Stimulated activated CD4-positive, alpha-beta T cell treated with anti-CD3 and anti-CD28 coated beads, TNF-alpha, amount 100 ng/mL, for 48 hours (primary cell): ENCODE data around the gene ZNF365.

Source experiments
- DNase-seq, 3 donors: peaks; one replicate each; pipeline ENCODE4 v3.0.0-alpha.2; 2020; ENCODE audit warnings: low read depth in 3 of 3

The ZNF365 gene

DNA sequence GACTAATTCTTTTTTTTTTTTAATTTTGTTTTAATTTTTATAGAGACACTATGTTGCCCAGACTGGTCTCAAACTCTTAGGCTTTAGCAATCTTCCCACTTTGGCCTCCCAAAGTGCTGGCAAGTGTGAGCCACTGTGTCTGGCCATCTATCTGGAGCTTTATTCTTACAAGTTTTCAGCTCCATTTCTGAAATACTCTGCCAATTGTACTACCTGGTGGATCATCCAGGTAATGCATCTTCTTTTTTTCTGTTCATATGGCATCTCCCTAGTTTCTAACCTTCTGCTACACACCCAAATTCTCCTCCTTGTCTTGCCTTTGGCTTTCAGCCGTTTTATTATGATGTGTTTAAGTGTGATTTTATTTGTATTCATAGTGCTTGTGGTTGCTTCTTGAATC lies 40.2 kb downstream of the ZNF365 start:
- no peak for DNase-seq

DNA sequence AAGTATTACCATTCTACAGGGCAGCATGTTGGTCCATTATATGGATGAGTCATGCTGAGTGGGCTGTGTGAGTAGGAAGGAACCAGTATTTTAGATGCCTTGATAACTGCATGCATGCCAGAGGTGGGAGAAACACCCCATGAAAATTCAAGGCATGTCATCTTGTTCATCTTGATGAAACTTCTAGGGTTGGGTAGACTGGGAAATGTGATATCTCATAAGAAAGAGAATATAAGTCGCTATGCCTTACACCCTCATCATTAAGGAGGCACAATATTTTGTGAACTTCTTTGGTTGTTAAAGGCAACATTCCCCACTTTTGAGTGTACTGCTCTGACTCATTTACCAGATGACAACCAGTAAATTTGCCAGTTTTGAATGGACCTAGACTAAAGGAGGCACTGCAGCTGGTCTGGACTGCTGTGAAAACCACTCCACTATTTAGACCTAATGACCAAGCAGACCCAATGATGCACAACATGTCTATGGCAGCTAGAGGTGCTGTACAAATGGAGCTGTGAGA lies 48.0 kb downstream of the ZNF365 start:
- DNase-seq, result no peak

DNA sequence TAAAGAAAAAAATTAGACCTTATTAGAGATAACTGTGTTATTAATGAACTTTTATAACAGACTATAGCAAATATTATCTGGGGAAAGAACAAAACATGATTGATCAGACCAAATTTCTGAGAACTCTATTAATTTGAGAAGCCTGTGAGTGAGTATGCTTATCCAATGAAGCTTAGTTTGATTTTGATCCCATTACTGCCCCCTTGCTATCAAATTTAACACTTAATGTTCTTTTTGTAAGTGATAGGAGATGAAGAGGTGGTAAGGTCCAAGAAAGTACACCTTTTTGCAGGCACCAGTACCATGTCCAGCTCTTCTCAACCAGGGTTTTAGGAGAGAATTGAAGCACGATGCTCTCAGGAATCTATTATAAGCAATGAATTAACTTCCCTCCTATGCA lies 49.9 kb downstream of the ZNF365 start:
- no peak for DNase-seq

DNA sequence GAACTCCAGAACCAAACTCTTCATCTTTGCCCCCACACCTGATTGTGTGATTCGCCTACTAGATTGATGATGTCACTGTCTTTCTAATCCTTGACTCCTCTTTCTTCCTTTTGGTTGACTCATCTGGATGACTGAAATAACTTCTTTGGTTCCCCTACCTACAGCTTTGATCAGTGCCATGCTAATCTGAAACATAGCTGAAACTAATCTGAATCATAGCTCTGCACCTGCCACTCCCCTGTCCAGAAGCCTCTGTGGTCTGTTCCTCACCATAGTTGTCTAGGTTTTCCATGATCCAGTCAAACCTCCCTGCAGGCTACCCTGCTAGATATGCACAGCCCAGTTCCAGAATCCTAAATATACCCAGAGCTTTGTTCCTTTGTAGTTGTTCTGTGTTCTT lies 51.9 kb downstream of the ZNF365 start:
- DNase-seq, result peak; percentile 5 to 38 (median 27)

DNA sequence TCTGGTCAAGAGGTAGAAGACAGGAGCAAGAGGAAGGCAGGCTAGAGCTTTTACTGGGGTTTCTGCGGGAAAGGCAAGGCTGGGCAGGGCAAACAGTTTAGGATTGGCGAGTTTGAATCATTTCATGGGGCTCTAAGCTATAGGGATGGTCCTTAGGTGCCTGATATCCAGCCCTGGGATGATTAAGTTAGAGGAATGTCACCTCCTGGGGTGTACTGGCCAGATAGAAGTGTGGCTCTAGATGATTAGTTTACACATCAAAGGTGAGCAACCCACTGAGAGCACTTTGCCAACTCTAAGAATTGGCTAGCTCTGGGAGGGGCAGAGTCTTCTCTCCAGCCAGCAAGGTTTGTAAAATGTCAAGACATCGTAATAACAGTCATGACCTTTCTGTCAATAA lies 52.4 kb downstream of the ZNF365 start:
- DNase-seq, result no peak

DNA sequence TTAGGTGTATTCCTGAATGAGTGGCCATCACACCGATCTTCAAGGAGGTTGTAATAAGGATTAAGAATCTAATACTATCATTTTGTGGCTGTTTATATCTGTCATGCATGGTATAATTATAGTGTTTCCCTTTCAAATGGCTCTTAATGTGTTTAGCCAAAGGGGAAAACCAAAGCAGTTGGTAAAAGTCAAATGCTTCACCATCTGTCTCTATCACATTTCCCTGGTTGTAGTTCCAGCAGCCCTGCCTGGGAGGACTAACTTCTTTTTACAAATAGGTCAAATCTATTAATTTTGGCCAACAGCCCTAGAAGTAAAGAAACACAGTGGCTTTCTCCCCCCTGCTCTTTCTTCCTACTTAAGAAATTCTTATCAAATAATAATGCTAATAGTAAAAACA lies 56.7 kb downstream of the ZNF365 start:
- DNase-seq, result no peak

DNA sequence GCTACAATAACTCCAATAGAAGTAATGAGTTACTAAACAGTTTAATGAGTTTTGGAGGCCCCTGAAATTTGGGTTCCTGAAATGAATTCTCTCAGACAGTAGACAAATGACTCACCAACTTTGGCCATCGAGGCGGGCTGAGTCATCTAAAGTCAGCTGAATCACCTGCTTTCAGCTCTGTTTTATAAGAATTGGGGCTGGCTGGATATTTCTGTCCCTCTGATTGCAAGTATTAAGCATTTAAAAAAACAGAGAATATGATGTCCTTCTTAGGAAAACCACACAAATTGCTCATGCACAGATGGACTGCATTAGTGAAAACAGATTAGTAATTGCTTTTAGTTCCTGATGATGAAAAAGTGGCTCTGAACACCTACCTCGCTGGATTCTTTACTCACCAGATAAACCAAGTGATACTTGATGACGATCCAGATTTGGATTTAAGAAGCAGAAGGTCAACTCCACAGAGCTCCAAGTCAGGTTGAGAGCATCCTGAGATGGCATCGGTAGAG lies 59.1 kb downstream of the ZNF365 start:
- peak; percentile 40 to 62 (median 53) for DNase-seq

DNA sequence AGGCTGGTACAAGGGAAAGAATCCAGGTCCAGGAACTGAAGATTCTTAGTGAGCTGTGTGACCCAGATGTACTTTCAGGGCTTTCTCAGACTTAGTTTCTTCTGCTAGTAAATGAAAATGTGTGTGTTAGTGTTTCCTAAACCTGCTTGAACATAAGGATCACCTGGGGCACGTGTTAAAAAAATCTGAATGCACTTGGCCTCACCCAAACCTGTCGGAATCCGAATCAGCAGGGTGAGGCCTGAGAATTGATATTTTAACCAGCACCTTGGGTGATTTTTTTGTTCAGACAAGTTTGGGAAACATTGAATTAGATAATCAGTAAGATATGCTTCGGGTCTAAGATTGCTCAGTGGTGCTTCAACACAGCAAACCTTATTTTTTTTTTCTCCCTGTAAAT lies 59.7 kb downstream of the ZNF365 start:
- DNase-seq, result no peak

DNA sequence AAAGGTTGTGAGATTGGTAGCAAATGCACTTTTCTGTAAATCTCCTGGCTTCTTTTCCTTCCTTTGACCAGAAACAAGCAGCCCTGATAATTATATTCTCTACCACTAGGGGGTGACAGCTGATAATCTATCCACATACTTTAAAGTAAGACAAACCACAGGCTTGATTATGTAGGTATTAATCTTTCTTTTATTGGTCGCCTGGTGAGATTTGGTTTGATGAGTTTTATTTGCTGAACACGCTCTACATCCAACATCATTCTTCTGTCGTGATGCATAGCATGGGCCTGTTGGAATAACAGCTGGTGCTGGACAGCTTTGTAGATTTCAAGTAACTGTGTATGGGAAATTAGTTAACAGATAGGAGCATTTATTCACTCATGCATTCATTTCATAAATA lies 63.5 kb downstream of the ZNF365 start:
- peak in 1 of 3 donors; percentile 22 for DNase-seq

DNA sequence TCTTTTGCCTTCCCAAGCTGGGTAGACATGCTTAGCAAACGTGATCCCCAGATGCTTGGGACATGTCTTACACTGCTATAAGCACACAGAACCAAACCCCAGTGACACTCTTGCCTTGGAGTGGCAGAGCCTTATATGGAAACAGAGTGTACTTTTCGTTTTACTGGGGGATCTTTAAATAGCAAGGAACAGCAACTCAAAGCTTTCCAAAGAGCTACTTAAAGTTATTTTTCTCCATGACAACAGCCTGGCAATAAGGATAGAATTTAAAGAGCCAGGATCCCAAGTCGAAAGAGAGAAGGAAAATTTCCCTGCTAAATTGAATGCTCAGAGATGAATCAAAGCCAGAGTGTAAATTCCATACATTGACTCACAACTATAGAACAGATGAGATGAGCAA lies 67.8 kb downstream of the ZNF365 start:
- no peak for DNase-seq

DNA sequence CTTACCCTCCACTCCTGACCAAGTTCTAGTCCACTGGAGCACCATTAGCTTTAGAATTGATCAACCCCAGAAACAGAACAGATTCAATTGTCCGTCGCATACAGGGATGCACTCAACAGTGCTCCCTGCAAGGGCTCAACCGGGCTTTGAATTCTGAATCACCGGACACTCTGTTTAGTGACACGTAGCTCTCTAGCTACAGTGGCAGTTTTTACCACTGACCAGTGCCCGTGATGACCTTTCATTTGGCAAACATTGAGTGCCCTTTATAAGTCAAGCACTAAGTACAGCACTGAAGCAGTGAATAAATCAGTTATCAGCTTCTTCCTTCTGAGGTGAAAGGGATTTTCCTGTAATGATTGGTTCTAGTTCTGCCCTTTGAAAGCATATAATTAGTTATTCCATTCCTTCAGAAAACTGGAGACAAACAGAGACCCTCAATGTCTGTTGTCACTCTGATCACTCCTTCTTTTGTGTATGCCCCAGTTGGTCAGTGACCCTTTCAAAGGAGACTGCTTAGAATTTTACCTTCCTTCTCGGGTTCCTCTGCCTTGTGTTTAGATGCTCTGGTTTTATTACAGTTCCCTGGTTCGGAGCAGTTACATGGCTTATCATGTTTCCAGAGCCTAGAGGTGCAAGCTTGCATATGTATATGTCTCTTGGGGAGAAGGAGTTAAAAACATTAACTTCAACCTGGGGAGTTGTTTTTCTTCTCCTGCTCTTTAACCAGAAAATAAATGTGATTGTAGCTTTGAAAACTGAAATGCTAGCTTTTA lies 68.9 kb downstream of the ZNF365 start:
- no peak for DNase-seq

DNA sequence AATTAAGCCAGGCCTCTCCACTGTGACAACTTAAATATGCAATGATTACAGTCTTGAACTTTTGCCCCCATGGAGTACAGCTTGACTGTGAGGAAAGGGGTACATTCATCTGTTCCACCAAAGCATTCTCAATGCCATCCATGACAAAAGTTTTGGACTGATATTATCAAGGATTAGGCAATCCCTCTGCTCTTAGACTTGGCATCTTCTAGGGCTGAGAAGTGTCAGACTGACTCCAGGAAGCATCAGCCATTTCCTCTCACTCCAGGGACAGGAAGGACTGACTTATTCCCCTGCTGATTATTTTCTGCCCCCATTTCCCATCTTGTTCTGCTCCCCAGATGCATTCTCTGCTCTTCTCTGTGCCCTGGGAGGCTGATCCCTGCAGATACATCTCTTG lies 69.7 kb downstream of the ZNF365 start:
- DNase-seq, result no peak

DNA sequence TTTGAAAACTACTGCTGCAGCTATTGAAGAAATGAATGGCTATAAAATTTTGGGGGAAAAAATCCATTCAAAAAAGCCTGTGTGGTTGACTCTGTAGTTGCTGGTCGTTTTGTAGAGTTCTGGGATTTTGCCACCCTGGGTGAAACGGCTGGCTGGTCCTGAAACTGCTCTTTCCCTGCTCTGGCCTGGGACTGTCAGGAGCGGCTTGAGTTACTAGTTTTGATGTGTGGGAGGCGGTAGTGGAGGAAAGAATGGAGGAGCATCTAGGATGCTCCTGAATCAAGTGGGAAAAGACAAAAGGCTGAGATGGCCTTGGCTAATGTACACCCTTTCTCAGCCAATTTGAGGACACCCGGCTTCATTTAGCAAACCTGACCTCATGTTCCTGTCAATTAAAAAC lies 72.5 kb downstream of the ZNF365 start:
- no peak for DNase-seq

DNA sequence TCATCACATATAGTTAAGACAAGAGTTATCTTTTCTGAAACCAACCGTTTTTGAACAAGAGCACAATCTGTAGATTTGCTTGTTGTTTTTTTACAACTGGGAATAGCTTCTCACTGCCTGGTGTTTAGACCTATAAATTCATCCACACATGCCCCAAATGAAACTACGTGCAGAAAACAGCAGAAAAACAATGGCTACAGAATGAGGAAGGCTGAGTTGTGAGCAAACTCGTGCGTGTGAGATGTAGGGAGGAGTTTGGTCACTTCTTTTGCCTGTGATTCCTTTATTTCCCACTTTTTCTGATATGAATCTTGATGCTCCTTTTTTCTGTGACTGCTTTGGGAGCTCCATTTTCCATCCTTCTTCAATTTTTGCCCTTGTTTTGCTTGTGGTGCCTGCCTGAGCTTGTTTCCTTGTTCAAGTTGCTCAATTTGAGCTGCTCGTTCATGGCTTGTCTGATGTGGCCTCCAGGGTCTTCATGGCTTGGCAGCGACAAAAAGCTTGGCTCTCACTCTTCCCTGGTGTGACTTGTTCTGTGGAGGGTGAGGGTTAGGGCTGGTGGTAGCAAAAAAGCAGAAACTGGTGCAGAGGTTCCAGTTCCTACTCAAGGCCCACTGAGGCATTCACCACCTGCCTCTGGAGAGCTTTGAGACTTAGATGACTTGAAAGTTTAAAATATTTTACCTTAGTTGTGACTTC lies 76.9 kb downstream of the ZNF365 start:
- DNase-seq, result no peak

DNA sequence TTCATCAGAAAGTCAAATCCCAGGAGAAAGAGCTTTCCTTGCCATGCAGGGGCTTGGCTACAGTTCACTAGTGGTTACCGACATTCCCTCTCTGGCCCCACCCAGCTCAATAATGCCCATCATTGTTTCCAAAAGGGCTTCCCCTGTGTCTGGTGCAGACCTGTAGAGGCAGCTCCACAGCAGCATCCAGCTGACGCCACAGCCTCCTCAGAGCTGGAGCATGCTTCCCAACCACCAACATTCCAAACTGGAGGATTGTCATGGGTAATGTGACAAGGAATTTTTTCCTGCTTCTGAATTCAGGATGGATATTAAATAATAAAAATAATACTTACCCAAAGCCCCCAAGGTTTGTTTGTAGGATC lies 77.4 kb downstream of the ZNF365 start:
- no peak for DNase-seq
